SKM-1 (cell line): ENCODE data around the gene SH3TC2.

Source experiments
- DNase-seq: peaks from one replicate; lab custom pipeline; 2025; ENCODE audit not compliant: unreplicated experiment; lab: John Stamatoyannopoulos, UW

The SH3TC2 gene

GRCh38 chr5:149030838-149031397 lies 31.9 kb downstream of the SH3TC2 start:
- DNase-seq, result no peak

- no peak for DNase-seq
Measured at GRCh38 chr5:149030392-149030791, 32.5 kb downstream of the SH3TC2 start.

GRCh38 chr5:149028984-149029383 lies 33.9 kb downstream of the SH3TC2 start:
- no peak for DNase-seq

GRCh38 chr5:149028161-149028560 lies 34.7 kb downstream of the SH3TC2 start:
- DNase-seq, result no peak

- no peak for DNase-seq
Measured at GRCh38 chr5:149027636-149028035, 35.2 kb downstream of the SH3TC2 start.

- no peak for DNase-seq
Measured at GRCh38 chr5:149024943-149025342, 37.9 kb downstream of the SH3TC2 start.

- DNase-seq, result no peak
Measured at GRCh38 chr5:149024477-149024876, 38.4 kb downstream of the SH3TC2 start.

GRCh38 chr5:149022200-149022599 lies 40.7 kb downstream of the SH3TC2 start:
- no peak for DNase-seq

GRCh38 chr5:149019679-149020078 lies 43.2 kb downstream of the SH3TC2 start:
- DNase-seq, result no peak

GRCh38 chr5:149018909-149019443 lies 43.9 kb downstream of the SH3TC2 start:
- DNase-seq, result no peak

- no peak for DNase-seq
Measured at GRCh38 chr5:149017636-149018035, 45.2 kb downstream of the SH3TC2 start.

- DNase-seq, result no peak
Measured at GRCh38 chr5:149015561-149015960, 47.3 kb downstream of the SH3TC2 start.

- DNase-seq, result no peak
Measured at GRCh38 chr5:149015126-149015525, 47.7 kb downstream of the SH3TC2 start.

- no peak for DNase-seq
Measured at GRCh38 chr5:149014571-149015031, 48.3 kb downstream of the SH3TC2 start.

GRCh38 chr5:149013796-149014195 lies 49.1 kb downstream of the SH3TC2 start:
- no peak for DNase-seq

- no peak for DNase-seq
Measured at GRCh38 chr5:149012350-149012749, 50.5 kb downstream of the SH3TC2 start.

GRCh38 chr5:149011728-149012127 lies 51.1 kb downstream of the SH3TC2 start:
- DNase-seq, result no peak

- DNase-seq, result no peak
Measured at GRCh38 chr5:149011084-149011483, 51.8 kb downstream of the SH3TC2 start.

GRCh38 chr5:149007174-149007573 lies 55.7 kb downstream of the SH3TC2 start:
- DNase-seq, result no peak

- DNase-seq, result no peak
Measured at GRCh38 chr5:149006426-149006825, 56.4 kb downstream of the SH3TC2 start.

- no peak for DNase-seq
Measured at GRCh38 chr5:149005077-149005892, 57.6 kb downstream of the SH3TC2 start.

GRCh38 chr5:149004559-149004958 lies 58.3 kb downstream of the SH3TC2 start:
- DNase-seq, result no peak
